ENCODE measurements around the gene PKN1. TPM values are rescaled to one million over a fixed set of nuclear protein-coding genes. Genes with fewer than 3 reads are reported as not detected.

The PKN1 gene
- total and polyA plus RNA-seq, 10 of the 15 experiments (the other 5 are each of a cell fraction or from before 2014, with no cell fraction given) = 1.0 to 189 (median 52.7) TPM

DNA sequence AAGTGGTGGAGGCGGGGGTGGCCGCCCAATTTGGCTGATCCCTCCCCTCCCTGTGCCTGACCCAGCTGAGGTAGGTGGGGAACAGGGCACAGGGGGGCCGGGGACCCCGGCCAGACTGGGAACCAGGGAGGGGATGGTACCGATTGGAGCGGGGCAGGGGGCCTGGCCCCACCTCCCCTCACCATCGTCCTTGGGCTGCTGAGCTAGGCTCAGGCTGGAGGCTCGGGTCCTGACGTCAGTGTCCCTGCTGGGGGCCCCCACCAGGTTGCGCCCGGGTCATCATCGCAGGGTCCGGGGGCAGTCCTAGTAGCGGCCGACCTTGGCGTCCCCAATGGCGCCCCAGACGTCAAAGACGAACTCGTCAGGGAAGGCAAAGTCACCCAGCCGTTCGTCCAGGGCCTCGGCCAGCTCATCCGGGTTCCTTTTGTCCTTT is 45.0 kb downstream of the PKN1 start:
- no peak overlapping the region for H2AFZ ChIP-seq (ENCODE audit: control insufficient read depth, low read depth, low read length)
- in situ Hi-C loops (cut with MboI) (no loop called here), intact Hi-C loops (cut with micrococcal nuclease; ENCODE audit: unreplicated experiment) (loop anchor here (10.0 kb wide), 1 partner anchor 123 kb away; no protein-coding TSS in a partner anchor)
- no peak for ATAC-seq
- DNase-seq (ENCODE audit: low read depth, low spot score) = no peak
- H3K27me3 ChIP-seq (replicated peaks in 1 of 2; ENCODE audit: control insufficient read depth in 2 of 2, insufficient read depth in 2 of 2, low read length in 1 of 2) = peaks cover 3% of the 10 kb centered on the region in 2 experiments; a peak in 3 of 4 replicates
- no peaks in the 10 kb centered on the region; the same call in 1 of the 2 replicates for H4K20me1 ChIP-seq (ENCODE audit: control insufficient read depth, insufficient read depth)
- no peak overlapping the region for H3K4me2 ChIP-seq (ENCODE audit: control insufficient read depth, insufficient read depth)
- ChIA-PET RAD21 (ENCODE audit: unreplicated experiment) (interaction anchor here (0.8 to 2.2 kb wide), 4 partner anchors 46 to 341 kb away, joined by 3 to 7 read pairs (median 4); partner anchors contain the start of gene ASF1B), POLR2A (no interaction called here), CTCF (interaction anchor here (1.2 to 5.1 kb wide), 3 partner anchors 10 to 280 kb away, joined by 6 to 42 read pairs (median 11); partner anchors contain the start of gene PKN1), SMC1A (ENCODE audit: uncharacterized antibody, unreplicated experiment) (interaction anchor here (1.2 kb wide), 1 partner anchor 130 kb away, joined by 4 read pairs; no protein-coding TSS in a partner anchor)
- no peak overlapping the region for H3K27ac ChIP-seq (ENCODE audit: control insufficient read depth, insufficient read depth)
- H3K4me1 ChIP-seq (ENCODE audit: control insufficient read depth, insufficient read depth, low read length) = no peaks in the 10 kb centered on the region; the same call in 1 of the 2 replicates
- no peaks in the 10 kb centered on the region for H3K79me2 ChIP-seq (ENCODE audit: control insufficient read depth, insufficient read depth, low read length)
- no TSS peak for BruUV-seq (replicated peaks)
- no peaks in the 10 kb centered on the region for H3K9me3 ChIP-seq (replicated peaks; ENCODE audit: control insufficient read depth, insufficient read depth, low read length)
- H3K9ac ChIP-seq (ENCODE audit: control insufficient read depth, insufficient read depth, low read length) = no peak overlapping the region
- FAIRE-seq = no peak
- no peak overlapping the region for H3K4me3 ChIP-seq
- 50% methylated on average over 23 of the region's 24 CpGs for WGBS (ENCODE audit: insufficient coverage, insufficient replicate concordance, low lambda C conversion rate, missing lambda C conversion rate)
- TF ChIP-seq SIN3A (IDR thresholded peaks at IDR 0.05; ENCODE audit: low read depth, low read length) (no peak), CBX3 (IDR thresholded peaks at IDR 0.05; ENCODE audit: borderline replicate concordance, low read depth) (no peak), ZNF622 (IDR thresholded peaks at IDR 0.05) (no peak), ZNF592 (IDR thresholded peaks at IDR 0.05) (no peak), NKRF (conservative IDR thresholded peaks at IDR 0.05) (no peak), MEF2A (IDR thresholded peaks at IDR 0.05; ENCODE audit: insufficient read depth, low read depth, low read length) (no peak), HDAC2 (IDR thresholded peaks at IDR 0.05) (no peak), NFIC (IDR thresholded peaks at IDR 0.05; ENCODE audit: low read depth, low read length) (no peak), IRF5 (IDR thresholded peaks at IDR 0.05; ENCODE audit: borderline replicate concordance) (no peak)
- no peaks in the 10 kb centered on the region; a peak in 1 of 4 replicates for H3K36me3 ChIP-seq (ENCODE audit: control insufficient read depth in 2 of 2, insufficient read depth in 2 of 2, low read length in 1 of 2)

Measured in GM12878 (cell line).